Measurements from ENCODE around the gene GRK5. TPM values are rescaled to one million over a fixed set of nuclear protein-coding genes. Genes with fewer than 3 reads are reported as not detected.

The GRK5 gene
- total RNA-seq, 1 experiment from 2014 or later = 2.3 TPM

DNA sequence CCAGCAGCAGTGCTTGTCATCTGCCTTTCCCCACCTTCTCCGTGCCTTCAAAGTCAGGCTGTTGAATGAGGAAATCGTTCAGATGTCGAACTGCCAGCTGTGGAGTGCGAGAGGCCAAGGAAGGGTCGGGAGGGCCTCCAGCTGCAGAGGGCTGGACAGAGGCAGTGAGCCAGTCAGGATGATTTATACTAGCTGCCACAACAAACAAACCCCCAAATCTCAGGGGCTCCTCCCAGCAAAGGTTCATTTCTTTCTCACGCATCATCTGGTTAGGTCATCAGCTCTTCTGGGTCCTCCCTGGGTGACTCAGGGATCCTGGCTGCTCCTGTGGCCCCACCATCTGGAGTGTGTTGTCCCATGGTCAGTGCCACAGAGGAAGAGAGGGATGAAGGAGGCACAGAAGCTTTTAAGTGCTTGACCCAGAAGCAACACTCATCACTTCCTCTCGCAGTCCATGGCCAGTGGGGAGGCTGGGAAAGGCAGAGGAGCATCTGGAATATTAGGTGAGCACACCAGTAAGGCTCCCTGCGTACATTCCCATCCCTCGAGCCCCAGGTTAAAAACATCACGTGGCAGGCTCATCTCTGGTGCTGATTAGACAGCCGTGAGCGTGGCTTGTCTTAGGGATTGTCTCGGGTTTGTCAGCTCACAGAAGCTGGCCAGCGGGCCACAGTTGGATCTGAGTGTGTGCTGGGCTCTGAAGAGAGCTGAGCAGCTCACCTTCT lies 194.5 kb downstream of the GRK5 start:
- ATAC-seq = no peak
- H3K9me3 Mint-ChIP-seq = no peaks in the 10 kb centered on the region
- no peaks in the 10 kb centered on the region for H3K27me3 Mint-ChIP-seq (ENCODE audit: low read depth)
- no peak overlapping the region for H3K4me3 Mint-ChIP-seq
- no peak for DNase-seq (ENCODE audit: low spot score)
- POLR2A ChIA-PET = no interaction called here
- H3K27ac Mint-ChIP-seq = no peak overlapping the region
- H3K36me3 Mint-ChIP-seq = no peaks in the 10 kb centered on the region
- no peaks in the 10 kb centered on the region for H3K4me1 Mint-ChIP-seq
- CTCF ChIA-PET = interaction anchor here (1.7 to 2.8 kb wide), 2 partner anchors 88 to 203 kb away, joined by 8 to 10 read pairs; no protein-coding TSS in a partner anchor
- TF ChIP-seq GTF2I (CRISPR knock-in tag; conservative IDR thresholded peaks at IDR 0.05) = no peak
- TF ChIP-seq KAT7 (CRISPR knock-in tag; IDR thresholded peaks at IDR 0.05; ENCODE audit: borderline replicate concordance) = no peak
- no peak for TF ChIP-seq GABPB1 (CRISPR knock-in tag; IDR thresholded peaks at IDR 0.05)
- TF ChIP-seq ERG (CRISPR knock-in tag; IDR thresholded peaks at IDR 0.05) = no peak
- no peak for TF ChIP-seq ELF4 (CRISPR knock-in tag; IDR thresholded peaks at IDR 0.05; ENCODE audit: low read depth)
- TF ChIP-seq, protein P1, sequence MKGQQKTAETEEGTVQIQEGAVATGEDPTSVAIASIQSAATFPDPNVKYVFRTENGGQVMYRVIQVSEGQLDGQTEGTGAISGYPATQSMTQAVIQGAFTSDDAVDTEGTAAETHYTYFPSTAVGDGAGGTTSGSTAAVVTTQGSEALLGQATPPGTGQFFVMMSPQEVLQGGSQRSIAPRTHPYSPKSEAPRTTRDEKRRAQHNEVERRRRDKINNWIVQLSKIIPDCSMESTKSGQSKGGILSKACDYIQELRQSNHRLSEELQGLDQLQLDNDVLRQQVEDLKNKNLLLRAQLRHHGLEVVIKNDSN (CRISPR knock-in tag; IDR thresholded peaks at IDR 0.05) = no peak
- TF ChIP-seq ZNF232 (CRISPR knock-in tag; IDR thresholded peaks at IDR 0.05) = no peak
- TF ChIP-seq, protein P2, sequence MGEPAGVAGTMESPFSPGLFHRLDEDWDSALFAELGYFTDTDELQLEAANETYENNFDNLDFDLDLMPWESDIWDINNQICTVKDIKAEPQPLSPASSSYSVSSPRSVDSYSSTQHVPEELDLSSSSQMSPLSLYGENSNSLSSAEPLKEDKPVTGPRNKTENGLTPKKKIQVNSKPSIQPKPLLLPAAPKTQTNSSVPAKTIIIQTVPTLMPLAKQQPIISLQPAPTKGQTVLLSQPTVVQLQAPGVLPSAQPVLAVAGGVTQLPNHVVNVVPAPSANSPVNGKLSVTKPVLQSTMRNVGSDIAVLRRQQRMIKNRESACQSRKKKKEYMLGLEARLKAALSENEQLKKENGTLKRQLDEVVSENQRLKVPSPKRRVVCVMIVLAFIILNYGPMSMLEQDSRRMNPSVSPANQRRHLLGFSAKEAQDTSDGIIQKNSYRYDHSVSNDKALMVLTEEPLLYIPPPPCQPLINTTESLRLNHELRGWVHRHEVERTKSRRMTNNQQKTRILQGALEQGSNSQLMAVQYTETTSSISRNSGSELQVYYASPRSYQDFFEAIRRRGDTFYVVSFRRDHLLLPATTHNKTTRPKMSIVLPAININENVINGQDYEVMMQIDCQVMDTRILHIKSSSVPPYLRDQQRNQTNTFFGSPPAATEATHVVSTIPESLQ (CRISPR knock-in tag; IDR thresholded peaks at IDR 0.05) = no peak
- no peak for TF ChIP-seq ZBTB43 (CRISPR knock-in tag; IDR thresholded peaks at IDR 0.05)
- no peak for TF ChIP-seq ETV6 (CRISPR knock-in tag; IDR thresholded peaks at IDR 0.05)
- TF ChIP-seq ZNF281 (CRISPR knock-in tag; IDR thresholded peaks at IDR 0.05) = no peak
- TF ChIP-seq NFE2L1 (CRISPR knock-in tag; IDR thresholded peaks at IDR 0.05) = no peak
- no peak for TF ChIP-seq TEAD1 (CRISPR knock-in tag; IDR thresholded peaks at IDR 0.05)
- no peak for TF ChIP-seq IRF2 (CRISPR knock-in tag; IDR thresholded peaks at IDR 0.05; ENCODE audit: borderline replicate concordance, low read depth)
- TF ChIP-seq, protein P3, sequence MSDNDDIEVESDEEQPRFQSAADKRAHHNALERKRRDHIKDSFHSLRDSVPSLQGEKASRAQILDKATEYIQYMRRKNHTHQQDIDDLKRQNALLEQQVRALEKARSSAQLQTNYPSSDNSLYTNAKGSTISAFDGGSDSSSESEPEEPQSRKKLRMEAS (CRISPR knock-in tag; IDR thresholded peaks at IDR 0.05) = no peak

DNA sequence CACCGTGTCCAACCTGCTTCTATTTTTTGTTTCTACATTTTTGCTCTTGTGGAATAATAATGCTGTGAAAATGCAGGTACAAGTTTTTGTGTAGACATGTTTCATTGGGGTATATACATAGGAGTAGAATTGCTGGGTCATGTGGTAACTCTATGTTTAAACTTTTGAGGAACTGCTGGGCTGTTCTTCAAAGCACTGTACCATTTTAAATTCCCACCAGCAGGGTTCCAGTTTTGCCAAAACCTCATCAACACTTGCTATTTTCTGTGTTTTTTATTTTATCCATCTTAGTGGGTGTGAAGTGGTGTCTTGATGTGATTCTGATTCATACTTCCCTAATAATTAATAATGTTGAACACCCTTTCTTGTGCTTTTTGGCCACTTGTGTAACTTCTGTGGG lies 196.6 kb downstream of the GRK5 start:
- H3K9me3 Mint-ChIP-seq = no peaks in the 10 kb centered on the region
- H3K4me1 Mint-ChIP-seq = no peaks in the 10 kb centered on the region
- ChIA-PET CTCF (no interaction called here), POLR2A (no interaction called here)
- H3K36me3 Mint-ChIP-seq = no peaks in the 10 kb centered on the region
- ATAC-seq (no peak), DNase-seq (ENCODE audit: low spot score) (no peak)
- H3K27ac Mint-ChIP-seq = no peak overlapping the region
- H3K27me3 Mint-ChIP-seq (ENCODE audit: low read depth) = no peaks in the 10 kb centered on the region
- TF ChIP-seq ZNF512 (CRISPR knock-in tag; IDR thresholded peaks at IDR 0.05; ENCODE audit: borderline replicate concordance) = no peak
- TF ChIP-seq ZNF396 (CRISPR knock-in tag; IDR thresholded peaks at IDR 0.05; ENCODE audit: borderline replicate concordance) = no peak
- TF ChIP-seq ZNF423 (CRISPR knock-in tag; IDR thresholded peaks at IDR 0.05) = no peak
- TF ChIP-seq ZNF263 (CRISPR knock-in tag; IDR thresholded peaks at IDR 0.05; ENCODE audit: low read depth) = no peak
- no peak for TF ChIP-seq NR1H2 (CRISPR knock-in tag; IDR thresholded peaks at IDR 0.05)
- no peak overlapping the region for H3K4me3 Mint-ChIP-seq
